ENCODE data around the gene ZNF564.
"Not testable (repeated sequence)": the region's sequence is repeated elsewhere in the genome, so short reads cannot be mapped to it uniquely, and the experiment has no call there.

DNA sequence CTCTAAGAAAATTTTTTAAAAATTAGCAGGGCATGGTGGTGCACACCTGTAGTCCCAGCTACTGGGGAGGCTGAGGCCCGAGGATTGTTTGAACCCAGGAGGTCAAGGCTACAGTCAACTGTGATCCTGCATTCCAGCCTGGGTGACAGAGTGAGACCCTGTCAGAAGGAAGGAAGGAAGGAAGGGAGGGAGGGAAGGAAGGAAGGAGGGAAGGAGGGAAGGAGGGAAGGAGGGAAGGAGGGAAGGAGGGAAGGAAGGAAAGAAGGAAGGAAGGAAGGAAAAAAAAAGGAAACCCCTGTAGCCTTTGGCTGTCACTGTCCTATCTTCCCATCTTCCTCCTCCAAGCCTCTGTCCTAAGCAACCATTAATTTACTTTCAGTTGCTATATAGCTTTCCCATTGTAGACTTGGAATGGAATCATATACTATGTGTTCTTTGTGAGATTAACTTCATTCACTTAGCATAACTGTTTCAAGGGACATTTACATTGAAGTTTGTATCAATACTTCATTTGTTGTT is 65.0 kb downstream of the ZNF564 start:
- not testable (repeated sequence) for TF ChIP-seq POLR2A (IDR thresholded peaks at IDR 0.05)
- TF ChIP-seq, protein P1, sequence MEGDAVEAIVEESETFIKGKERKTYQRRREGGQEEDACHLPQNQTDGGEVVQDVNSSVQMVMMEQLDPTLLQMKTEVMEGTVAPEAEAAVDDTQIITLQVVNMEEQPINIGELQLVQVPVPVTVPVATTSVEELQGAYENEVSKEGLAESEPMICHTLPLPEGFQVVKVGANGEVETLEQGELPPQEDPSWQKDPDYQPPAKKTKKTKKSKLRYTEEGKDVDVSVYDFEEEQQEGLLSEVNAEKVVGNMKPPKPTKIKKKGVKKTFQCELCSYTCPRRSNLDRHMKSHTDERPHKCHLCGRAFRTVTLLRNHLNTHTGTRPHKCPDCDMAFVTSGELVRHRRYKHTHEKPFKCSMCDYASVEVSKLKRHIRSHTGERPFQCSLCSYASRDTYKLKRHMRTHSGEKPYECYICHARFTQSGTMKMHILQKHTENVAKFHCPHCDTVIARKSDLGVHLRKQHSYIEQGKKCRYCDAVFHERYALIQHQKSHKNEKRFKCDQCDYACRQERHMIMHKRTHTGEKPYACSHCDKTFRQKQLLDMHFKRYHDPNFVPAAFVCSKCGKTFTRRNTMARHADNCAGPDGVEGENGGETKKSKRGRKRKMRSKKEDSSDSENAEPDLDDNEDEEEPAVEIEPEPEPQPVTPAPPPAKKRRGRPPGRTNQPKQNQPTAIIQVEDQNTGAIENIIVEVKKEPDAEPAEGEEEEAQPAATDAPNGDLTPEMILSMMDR (IDR thresholded peaks at IDR 0.05) = not testable (repeated sequence)
